ENCODE measurements around the gene DCAF10. TPM values are rescaled to one million over a fixed set of nuclear protein-coding genes. Genes with fewer than 3 reads are reported as not detected.
A peak's percentile ranks its signal among the peaks of the same experiment; 100 is the strongest.

DCAF10 gene
- total and polyA plus RNA-seq, 2 of the 13 experiments (the other 11 are each of a cell fraction or from before 2014, with no cell fraction given) = 9.2 to 20.3 TPM

GRCh38 chr9:37753489-37754190 lies 47.0 kb upstream of the DCAF10 start, which contains the start of gene TRMT10B (continued):
- TF ChIP-seq MIER2 (CRISPR knock-in tag; IDR thresholded peaks at IDR 0.05) = no peak
- peak; percentile 85 for TF ChIP-seq GMEB1 (CRISPR knock-in tag; IDR thresholded peaks at IDR 0.05; ENCODE audit: borderline replicate concordance)
- 0 out of 2 replicates have a peak, but pooled peaks have one; percentile 39 for TF ChIP-seq ZBTB7B (CRISPR knock-in tag; IDR thresholded peaks at IDR 0.05)
- peak; percentile 19; the same call in 1 of the 2 replicates for TF ChIP-seq PITX1 (CRISPR knock-in tag; IDR thresholded peaks at IDR 0.05)
- 0 out of 2 replicates have a peak, but pooled peaks have one; percentile 16 for TF ChIP-seq YEATS2 (CRISPR knock-in tag; IDR thresholded peaks at IDR 0.05; ENCODE audit: borderline replicate concordance)
- 0 out of 2 replicates have a peak, but pooled peaks have one; percentile 64 for TF ChIP-seq ZNF333 (CRISPR knock-in tag; IDR thresholded peaks at IDR 0.05; ENCODE audit: borderline replicate concordance)
- peak; percentile 70 for TF ChIP-seq POLR2G (IDR thresholded peaks at IDR 0.05; ENCODE audit: low read depth, low read length)
- peak; percentile 55; the same call in 1 of the 2 replicates for TF ChIP-seq MAZ (IDR thresholded peaks at IDR 0.05; ENCODE audit: borderline replicate concordance, low read depth, low read length)
- TF ChIP-seq MAZ (CRISPR knock-in tag; IDR thresholded peaks at IDR 0.05; ENCODE audit: low read depth) = peak; percentile 57; the same call in 1 of the 2 replicates
- TF ChIP-seq CREM (IDR thresholded peaks at IDR 0.05) = peak; percentile 73
- TF ChIP-seq CREM (CRISPR knock-in tag; IDR thresholded peaks at IDR 0.05) = no peak
- TF ChIP-seq YY1 (IDR thresholded peaks at IDR 0.05; ENCODE audit: insufficient read depth, insufficient replicate concordance, low read depth, low read length) = peak; percentile 19
- peak; percentile 71 for TF ChIP-seq SAP130 (CRISPR knock-in tag; IDR thresholded peaks at IDR 0.05; ENCODE audit: low read depth)
- no peak for TF ChIP-seq ZNF317 (CRISPR knock-in tag; IDR thresholded peaks at IDR 0.05)
- 0 out of 2 replicates have a peak, but pooled peaks have one; percentile 46 for TF ChIP-seq THAP9 (CRISPR knock-in tag; IDR thresholded peaks at IDR 0.05; ENCODE audit: borderline replicate concordance)
- no peak for TF ChIP-seq ZNF597 (CRISPR knock-in tag; IDR thresholded peaks at IDR 0.05)
- peak; percentile 44; the same call in 1 of the 2 replicates for TF ChIP-seq ZNF574 (CRISPR knock-in tag; IDR thresholded peaks at IDR 0.05)
- no peak for TF ChIP-seq ZNF530 (CRISPR knock-in tag; IDR thresholded peaks at IDR 0.05; ENCODE audit: low read depth)
- 0 out of 2 replicates have a peak, but pooled peaks have one; percentile 45 for TF ChIP-seq PCBP1 (IDR thresholded peaks at IDR 0.05; ENCODE audit: borderline replicate concordance, low read depth, low read length)
- TF ChIP-seq ZNF850 (CRISPR knock-in tag; conservative IDR thresholded peaks at IDR 0.05) = 0 out of 2 replicates have a peak, but pooled peaks have one; percentile 41
- TF ChIP-seq RBFOX2 (IDR thresholded peaks at IDR 0.05; ENCODE audit: low read depth, low read length) = peak; percentile 59; the same call in 1 of the 2 replicates

Data from HepG2 (cell line).